Progenitor cell of endocrine pancreas (in vitro differentiated cells): ENCODE data around the gene FREM1. TPM values are rescaled to one million over a fixed set of nuclear protein-coding genes. Genes with fewer than 3 reads are reported as not detected.

Experiments used
- DNase-seq: peaks from one replicate; pipeline ENCODE4 v3.0.0; 2021; ENCODE audit warnings: low spot score; ENCODE audit not compliant: unreplicated experiment
- H3K27ac Mint-ChIP-seq: 2 replicates; pipeline ENCODE4 v1.8.0; 2021; ENCODE audit warnings: mild to moderate bottlenecking, moderate library complexity, mixed read lengths
- H3K27me3 Mint-ChIP-seq: 2 replicates; pipeline ENCODE4 v1.8.0; 2021; ENCODE audit warnings: mixed read lengths
- H3K36me3 Mint-ChIP-seq: 2 replicates; pipeline ENCODE4 v1.8.0; 2022; ENCODE audit warnings: mixed read lengths; ENCODE audit not compliant: insufficient read depth
- H3K4me1 Mint-ChIP-seq: 2 replicates; pipeline ENCODE4 v1.8.0; 2021; ENCODE audit warnings: low read depth, mixed read lengths
- H3K4me3 Mint-ChIP-seq: 2 replicates; pipeline ENCODE4 v1.8.0; 2021; ENCODE audit warnings: low read depth, mild to moderate bottlenecking, moderate library complexity, mixed read lengths
- H3K9me3 Mint-ChIP-seq: 2 replicates; pipeline ENCODE4 v1.8.0; 2021; ENCODE audit warnings: low read depth, mixed read lengths
- CTCF ChIP-seq: fragments of 200-600 bp; sonication (generic); IDR thresholded peaks from one replicate; pipeline ENCODE4 v1.5.0; 2021; ENCODE audit warnings: antibody characterized with exemption, mild to moderate bottlenecking; ENCODE audit not compliant: unreplicated experiment
- total RNA-seq: library from RNA; stranded (reverse); gene quantifications from 2 replicates; pipeline ENCODE4 v1.2.1, GENCODE V29; 2021

FREM1 gene
- total RNA-seq, 1 donor from 2014 or later = 11.4 TPM

GRCh38 chr9:14687042-14687719, 223.0 kb downstream of the FREM1 start:
- H3K9me3 Mint-ChIP-seq = peaks cover 4% of the 10 kb centered on the region
- no peak for DNase-seq
- TF ChIP-seq CTCF = no peak

GRCh38 chr9:14686168-14686567, 224.1 kb downstream of the FREM1 start:
- Mint-ChIP-seq H3K27ac (no peak overlapping the region), H3K4me3 (no peak overlapping the region), H3K9me3 (peaks cover 4% of the 10 kb centered on the region), H3K27me3 (no peaks in the 10 kb centered on the region), H3K36me3 (peaks cover 32% of the 10 kb centered on the region), H3K4me1 (peaks cover 7% of the 10 kb centered on the region)
- no peak for DNase-seq
- TF ChIP-seq CTCF = no peak

More at GRCh38 chr9:14687042-14687719, 223.0 kb downstream of the FREM1 start:
- Mint-ChIP-seq H3K4me1 (peaks cover 13% of the 10 kb centered on the region), H3K36me3 (peaks cover 31% of the 10 kb centered on the region), H3K27ac (no peak overlapping the region), H3K27me3 (no peaks in the 10 kb centered on the region), H3K4me3 (no peak overlapping the region)

Other genes with a start within 250 kb of the FREM1 start
- gene ZDHHC21, start 217.0 kb downstream of the FREM1 start, total RNA-seq = 20.0 and 21.2 TPM in 2 replicates
- 0.73 TPM in 1 of 2 replicates, not detected in the other for gene CER1, start 187.7 kb downstream of the FREM1 start, total RNA-seq